HG03280 (cell line): Measurements from ENCODE around the gene TMEM89.
A peak's percentile ranks its signal among the peaks of the same experiment; 100 is the strongest.

Source experiments
- ATAC-seq: cut with Tn5 transposase; IDR thresholded peaks from one replicate; pipeline ENCODE4 v1.9.1; 2021; ENCODE audit warnings: mild to moderate bottlenecking, moderate library complexity; ENCODE audit not compliant: unreplicated experiment

The TMEM89 gene

GRCh38 chr3:48621461-48621869, at the start of gene TMEM89:
TSS of gene TMEM89 (minus strand) at chr3:48621769. CDS start at chr3:48621756, 13 bp downstream.
- ATAC-seq: no peak

GRCh38 chr3:48664929-48665328, 43.4 kb upstream of the TMEM89 start:
- no peak for ATAC-seq

GRCh38 chr3:48664313-48664644, 42.7 kb upstream of the TMEM89 start:
- no peak for ATAC-seq

- peak; percentile 87 for ATAC-seq
Observed at GRCh38 chr3:48663489-48664312, 42.1 kb upstream of the TMEM89 start.

GRCh38 chr3:48662753-48663488, 41.4 kb upstream of the TMEM89 start, which contains the start of gene CELSR3:
TSS of gene CELSR3 (minus strand) at chr3:48662886. CDS start at chr3:48662634, 252 bp downstream.
- ATAC-seq: no peak

- no peak for ATAC-seq
Observed at GRCh38 chr3:48662145-48662752, 40.7 kb upstream of the TMEM89 start.

GRCh38 chr3:48661501-48662144, 40.1 kb upstream of the TMEM89 start:
- ATAC-seq: no peak

GRCh38 chr3:48660800-48661400, 39.3 kb upstream of the TMEM89 start:
- no peak for ATAC-seq

GRCh38 chr3:48656841-48657281, 35.3 kb upstream of the TMEM89 start:
- no peak for ATAC-seq

GRCh38 chr3:48656061-48656840, 34.7 kb upstream of the TMEM89 start:
- ATAC-seq: peak; percentile 57

- no peak for ATAC-seq
Observed at GRCh38 chr3:48655606-48656005, 34.0 kb upstream of the TMEM89 start.

- ATAC-seq: no peak
Observed at GRCh38 chr3:48655063-48655462, 33.5 kb upstream of the TMEM89 start.

- no peak for ATAC-seq
Observed at GRCh38 chr3:48652923-48653715, 31.6 kb upstream of the TMEM89 start.

GRCh38 chr3:48651771-48652170, 30.2 kb upstream of the TMEM89 start:
- no peak for ATAC-seq

GRCh38 chr3:48650723-48651122, 29.2 kb upstream of the TMEM89 start:
- no peak for ATAC-seq

- no peak for ATAC-seq
Observed at GRCh38 chr3:48648188-48648850, 26.8 kb upstream of the TMEM89 start.

- no peak for ATAC-seq
Observed at GRCh38 chr3:48647714-48648113, 26.1 kb upstream of the TMEM89 start.

- no peak for ATAC-seq
Observed at GRCh38 chr3:48644898-48645760, 23.6 kb upstream of the TMEM89 start.
